Renal pelvis (tissue), 12 donors: Measurements from ENCODE around the gene NTMT2. TPM values are rescaled to one million over a fixed set of nuclear protein-coding genes. Genes with fewer than 3 reads are reported as not detected.
A peak's percentile ranks its signal among the peaks of the same experiment; 100 is the strongest.
"Not testable (repeated sequence)": the region's sequence is repeated elsewhere in the genome, so short reads cannot be mapped to it uniquely, and the experiment has no call there.

Experiments
- DNase-seq: peaks from one replicate; pipeline ENCODE4 v3.0.0-alpha.2; 2013
- long read RNA-seq, 16 experiments: transcript quantifications; one replicate each; lab custom pipeline, GENCODE V29; 2026
- polyA plus RNA-seq, 3 donors: library from polyadenylated mRNA; unstranded; fragments of 120-200 nt; gene quantifications; one replicate each; pipeline ENCODE4 v1.2.1, GENCODE V29; 2013; ENCODE audit not compliant: insufficient read length in 3 of 3

NTMT2 gene
- under 1 TPM in 1 of 3 donors, not detected in 2; 0.11 TPM for polyA plus RNA-seq
- long read RNA-seq, donor 1 = 0 reads
- long read RNA-seq, donor 2 = 0 reads
- long read RNA-seq, donor 3 = 0 reads
- long read RNA-seq, donor 4 = 0 reads
- long read RNA-seq, donor 5 = 0 reads
- long read RNA-seq, donor 6 = 0 reads
- long read RNA-seq, donor 7 = 0 reads
- long read RNA-seq, donor 8 = 0 reads
- long read RNA-seq, donor 9 = 0 reads
- long read RNA-seq, donor 10 = 0 reads
- long read RNA-seq, donor 11 = 0 reads
- long read RNA-seq, donor 12 = 0 reads
- long read RNA-seq, donor 13 = 0 reads
- long read RNA-seq, donor 14 = 0 reads
- long read RNA-seq, donor 15 = 0 reads
- long read RNA-seq, donor 16 = 0 reads

DNA sequence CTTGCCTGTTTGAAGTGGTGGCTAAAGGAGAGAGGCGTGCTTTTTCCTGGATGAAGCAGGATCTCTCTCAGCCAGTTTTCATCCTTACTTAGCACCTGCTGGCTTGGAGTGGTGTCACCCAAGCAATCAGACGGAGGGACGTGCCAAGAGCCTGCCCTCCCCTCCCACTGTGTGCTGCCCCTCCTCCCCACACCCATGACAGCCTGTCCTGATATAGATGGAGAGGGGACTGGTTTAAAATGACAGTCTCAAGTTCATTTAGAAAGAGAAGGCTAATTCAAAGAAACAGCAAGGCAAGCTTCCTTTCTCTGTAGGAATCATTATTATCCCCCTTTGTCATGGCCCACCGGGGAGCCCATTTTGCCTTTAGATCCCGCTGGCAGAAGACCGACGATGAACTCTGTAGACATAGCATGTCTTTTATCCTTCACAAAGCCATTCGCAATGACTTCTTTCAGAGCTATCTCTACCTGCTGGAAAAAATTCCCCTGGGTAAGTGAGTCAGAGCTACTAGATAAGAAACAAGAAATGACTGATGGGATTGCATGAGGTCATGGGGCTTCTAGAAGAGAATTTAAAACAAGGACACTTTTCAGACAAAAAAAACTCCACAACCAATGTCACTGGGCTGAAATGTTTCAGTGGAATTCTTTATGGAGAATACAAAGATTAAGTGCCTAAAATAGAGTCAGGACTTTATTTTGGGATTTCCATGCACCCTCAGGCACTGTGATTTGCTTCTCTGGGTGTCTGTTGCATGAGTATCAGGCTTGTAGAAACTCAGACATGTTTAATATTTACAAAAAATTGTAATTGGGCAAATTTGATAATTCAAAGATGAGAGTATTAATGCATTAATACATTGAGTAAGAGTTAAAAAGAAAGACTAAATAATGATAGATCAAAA lies at the start of gene NTMT2:
NTMT2 (plus strand) TSS at position 190 of the 907 bp plus-strand sequence; CDS start at position 339, 149 bp downstream.
- no peak for DNase-seq

DNA sequence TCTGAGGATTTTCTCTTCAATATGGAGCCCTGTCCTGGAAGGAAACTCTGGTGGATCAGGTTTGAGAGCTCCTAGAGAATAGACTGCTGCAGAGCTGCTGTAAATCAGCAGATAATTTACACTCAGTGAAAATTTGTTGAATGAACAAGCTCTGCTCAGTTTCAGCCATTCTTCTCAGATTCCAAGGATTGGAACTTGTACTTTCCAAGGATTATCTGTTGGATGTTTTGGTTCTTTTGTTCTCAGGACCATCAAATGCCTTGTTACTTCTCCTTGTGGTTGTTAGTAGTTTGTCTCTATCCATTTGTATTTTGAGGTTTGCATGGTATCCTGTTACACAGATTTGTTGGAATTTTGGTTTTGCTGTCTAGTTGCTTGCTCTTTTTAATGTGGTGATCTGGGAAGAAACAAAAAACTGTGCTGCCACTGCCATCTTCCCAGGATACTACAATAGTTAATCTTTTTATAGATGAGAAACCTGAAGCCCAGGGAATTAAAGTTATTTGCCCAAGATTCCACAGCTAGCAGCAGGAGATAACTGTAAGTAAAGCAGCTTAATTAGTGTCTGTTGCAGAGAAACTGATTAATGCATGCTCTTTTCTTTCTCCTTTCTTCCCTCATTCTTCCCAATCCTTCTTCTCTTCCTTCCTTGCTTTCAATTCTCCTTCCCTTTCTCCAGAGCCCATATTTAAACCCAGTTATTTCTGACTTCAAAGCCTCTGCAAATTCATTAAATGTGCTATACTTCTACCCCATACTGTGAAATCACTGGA lies 49.6 kb upstream of the NTMT2 start:
- no peak for DNase-seq

DNA sequence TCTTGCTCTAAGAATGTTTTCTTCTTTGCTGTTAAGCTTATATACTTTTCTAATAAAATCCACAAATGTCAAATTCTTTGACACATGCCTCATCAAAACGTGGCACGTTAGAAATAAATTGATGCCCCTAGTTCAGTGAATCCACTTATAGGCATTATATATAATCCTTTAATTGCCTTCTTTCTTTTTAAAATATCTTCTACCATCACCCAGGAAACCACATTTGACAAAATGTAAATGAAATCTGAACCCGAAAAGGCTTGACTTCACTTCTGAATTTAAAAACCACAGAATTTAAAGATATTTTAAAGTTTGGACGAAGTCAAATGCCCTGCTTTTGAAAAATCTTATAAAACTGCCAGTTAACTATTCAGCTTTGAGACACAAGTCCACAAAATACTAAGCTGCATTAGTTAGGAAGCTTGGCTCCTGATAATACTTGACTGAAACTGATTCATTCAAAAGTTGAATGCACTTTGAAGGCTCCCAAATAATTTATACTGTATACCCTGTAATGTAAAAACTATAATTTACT lies 48.9 kb upstream of the NTMT2 start:
- no peak for DNase-seq

DNA sequence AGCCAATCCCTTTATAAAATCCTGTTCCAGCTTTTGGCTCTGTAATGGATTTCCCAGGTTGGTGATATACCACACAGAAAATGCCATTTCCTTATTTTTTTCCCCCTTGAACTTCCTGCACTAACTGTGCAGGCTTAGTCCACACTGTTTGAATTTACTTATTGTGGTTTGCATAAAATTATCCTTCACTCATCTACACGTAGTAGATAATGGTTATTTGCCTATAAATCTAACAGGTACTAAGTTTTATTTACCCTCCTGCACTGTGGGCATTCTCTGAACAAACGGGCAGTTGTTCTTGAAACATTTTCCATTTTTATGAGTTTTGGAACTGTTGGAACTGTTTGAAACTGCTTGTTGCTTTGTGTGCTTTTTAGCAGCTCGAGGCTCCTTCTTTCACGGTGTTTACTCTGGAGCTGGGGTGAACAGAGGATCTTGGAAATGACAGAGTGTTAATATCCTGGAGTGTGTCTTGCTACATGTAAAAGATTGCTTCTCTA lies 48.3 kb upstream of the NTMT2 start:
- DNase-seq = no peak

DNA sequence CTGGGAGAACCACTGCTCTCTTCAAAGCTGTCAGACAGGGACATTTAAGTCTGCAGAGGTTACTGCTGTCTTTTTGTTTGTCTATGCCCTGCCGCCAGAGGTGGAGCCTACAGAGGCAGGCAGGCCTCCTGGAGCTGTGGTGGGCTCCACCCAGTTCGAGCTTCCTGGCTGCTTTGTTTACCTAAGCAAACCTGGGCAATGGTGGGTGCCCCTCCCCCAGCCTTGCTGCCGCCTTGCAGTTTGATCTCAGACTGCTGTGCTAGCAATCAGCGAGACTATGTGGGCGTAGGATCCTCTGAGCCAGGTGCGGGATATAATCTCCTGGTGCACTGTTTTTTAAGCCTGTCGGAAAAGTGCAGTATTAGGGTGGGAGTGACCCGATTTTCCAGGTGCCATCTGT lies 32.6 kb upstream of the NTMT2 start:
- not testable (repeated sequence) for DNase-seq

DNA sequence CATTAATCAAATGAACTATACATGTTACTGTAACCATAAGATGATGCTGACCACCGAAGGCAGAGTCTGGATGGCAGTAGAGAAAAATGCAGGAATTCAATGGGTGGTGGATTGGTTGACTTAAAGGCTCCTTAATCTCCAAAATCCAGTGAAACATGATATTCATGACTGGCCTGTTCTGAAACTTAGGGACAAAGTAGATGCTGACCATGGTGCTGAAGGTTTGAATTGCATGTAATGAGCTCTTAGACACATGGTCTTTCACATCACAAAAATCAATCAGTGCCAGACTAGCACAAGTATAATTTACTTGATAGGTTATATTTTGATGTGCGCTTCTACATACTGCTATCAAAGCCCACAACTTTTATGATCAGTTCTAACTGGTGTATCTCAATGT lies 30.9 kb upstream of the NTMT2 start:
- DNase-seq = peak; percentile 46

GRCh38 chr1:170122366-170122765 lies 23.4 kb upstream of the NTMT2 start:
- DNase-seq = no peak

DNA sequence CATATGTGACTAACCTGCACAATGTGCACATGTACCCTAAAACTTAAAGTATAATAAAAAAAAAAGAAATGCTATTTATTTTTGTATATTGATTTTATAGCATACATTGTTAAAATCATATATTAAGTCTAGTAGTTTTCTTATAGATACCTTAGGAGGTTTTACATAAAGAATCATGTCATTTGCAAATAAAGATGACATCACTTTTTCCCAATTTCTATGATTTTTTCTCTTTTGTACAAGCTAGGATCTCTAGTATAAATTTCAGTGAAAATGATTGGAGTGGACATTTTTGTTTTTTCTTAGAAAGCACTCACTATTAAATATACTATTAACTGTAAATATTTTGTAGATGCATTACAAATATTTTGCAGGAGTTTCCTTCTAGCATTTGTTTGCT lies 20.5 kb upstream of the NTMT2 start:
- DNase-seq = no peak

DNA sequence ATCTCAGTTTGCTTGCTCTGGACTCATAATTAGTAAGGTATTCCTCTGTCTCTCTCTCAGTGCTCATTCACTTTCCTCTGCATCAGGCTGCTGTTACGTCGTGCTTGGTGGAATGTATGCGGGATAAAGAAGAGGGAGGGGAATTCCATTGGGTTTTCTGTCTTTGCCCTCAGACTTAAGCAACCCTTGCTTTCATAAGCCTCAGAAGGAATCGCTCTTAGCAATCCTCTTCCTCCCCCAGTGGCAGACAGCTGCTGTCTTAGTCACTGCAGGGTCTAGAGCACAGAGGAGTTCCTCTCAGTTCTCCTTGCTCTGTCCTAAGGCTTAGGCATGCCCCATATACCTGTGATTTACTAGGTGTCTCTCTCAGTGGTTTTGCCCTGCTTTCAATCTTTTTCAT lies 19.1 kb upstream of the NTMT2 start:
- peak; percentile 35 for DNase-seq

GRCh38 chr1:170131450-170131849 lies 14.3 kb upstream of the NTMT2 start:
- DNase-seq = no peak

GRCh38 chr1:170131984-170132383 lies 13.8 kb upstream of the NTMT2 start:
- no peak for DNase-seq

DNA sequence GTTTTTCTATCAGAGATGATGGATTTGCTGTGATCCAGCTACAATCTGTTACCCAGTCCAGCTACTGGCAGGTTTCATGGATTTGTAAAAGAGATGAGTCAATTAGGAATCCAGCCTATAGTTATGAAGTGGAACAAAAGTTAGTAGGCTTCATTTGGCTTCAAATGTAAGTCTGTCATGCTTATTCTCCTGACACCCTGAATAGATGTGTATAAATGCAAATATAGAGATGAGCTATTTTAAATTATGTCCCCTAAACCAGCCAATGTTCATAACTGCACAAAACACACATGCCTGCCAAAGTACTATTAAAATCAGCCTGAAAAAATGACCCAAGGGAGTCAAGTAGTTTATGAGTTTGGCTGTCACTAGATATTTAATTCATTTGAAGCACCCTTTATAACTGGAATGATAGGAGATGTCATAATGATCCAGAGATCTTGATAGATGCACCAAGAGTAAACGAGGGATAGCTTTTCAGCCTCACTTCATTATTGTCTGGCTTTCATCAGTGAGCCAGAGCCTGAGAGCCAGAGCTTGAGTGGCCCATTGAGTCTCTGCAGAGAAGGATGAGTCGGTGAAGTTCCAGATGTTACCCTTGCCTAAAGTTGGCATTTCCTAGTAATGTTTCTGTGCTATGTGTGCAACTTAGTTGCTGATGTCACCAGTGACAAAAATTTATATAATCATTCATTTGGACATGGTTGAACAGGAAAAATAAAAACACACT lies 11.8 kb upstream of the NTMT2 start:
- no peak for DNase-seq

- DNase-seq = peak; percentile 27
Observed at GRCh38 chr1:170134521-170134920, 11.2 kb upstream of the NTMT2 start.

DNA sequence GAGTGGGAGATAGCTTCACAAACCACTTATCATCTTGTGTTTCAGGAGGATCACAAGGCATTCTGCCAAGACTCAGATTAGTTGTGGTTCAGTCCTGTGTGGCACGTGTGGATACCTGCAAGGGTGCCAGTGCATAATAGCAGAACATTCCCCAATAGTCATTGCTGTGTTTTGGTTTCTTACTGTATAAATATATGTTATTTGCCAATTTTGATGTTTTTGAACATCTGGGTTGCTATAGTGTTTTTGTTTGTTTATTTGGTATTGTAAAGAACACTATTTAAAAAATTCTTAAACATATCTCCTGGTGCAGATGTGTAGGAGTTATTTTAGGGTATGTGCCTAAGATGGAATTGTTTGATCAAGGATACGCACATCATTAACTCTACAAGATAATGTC lies 5.4 kb upstream of the NTMT2 start:
- DNase-seq = no peak

- DNase-seq = no peak
Observed at GRCh38 chr1:170145061-170145460, 698 bp upstream of the NTMT2 start.

GRCh38 chr1:170146720-170147263 lies 1.0 kb downstream of the NTMT2 start:
- no peak for DNase-seq

GRCh38 chr1:170149241-170149640 lies 3.5 kb downstream of the NTMT2 start:
- no peak for DNase-seq

- no peak for DNase-seq
Observed at GRCh38 chr1:170150016-170150415, 4.3 kb downstream of the NTMT2 start.

DNA sequence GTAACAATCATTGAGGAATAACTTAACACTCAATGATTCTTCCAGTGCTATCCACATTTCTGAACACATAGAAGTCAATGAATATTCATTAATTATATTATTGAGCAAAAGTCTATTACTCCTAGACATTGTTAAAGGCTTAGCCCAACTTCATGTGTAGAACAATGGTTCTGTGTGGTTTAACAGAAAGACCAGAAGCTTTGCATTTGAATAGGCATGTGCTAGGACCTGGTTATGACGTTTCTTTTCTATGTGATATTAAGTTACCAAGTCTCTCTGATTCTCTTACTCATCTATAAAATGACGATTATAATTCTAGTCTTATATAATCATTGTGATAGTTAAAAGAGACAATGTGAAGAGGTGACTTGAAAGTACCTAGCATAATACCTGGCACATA lies 5.2 kb downstream of the NTMT2 start:
- DNase-seq = no peak

DNA sequence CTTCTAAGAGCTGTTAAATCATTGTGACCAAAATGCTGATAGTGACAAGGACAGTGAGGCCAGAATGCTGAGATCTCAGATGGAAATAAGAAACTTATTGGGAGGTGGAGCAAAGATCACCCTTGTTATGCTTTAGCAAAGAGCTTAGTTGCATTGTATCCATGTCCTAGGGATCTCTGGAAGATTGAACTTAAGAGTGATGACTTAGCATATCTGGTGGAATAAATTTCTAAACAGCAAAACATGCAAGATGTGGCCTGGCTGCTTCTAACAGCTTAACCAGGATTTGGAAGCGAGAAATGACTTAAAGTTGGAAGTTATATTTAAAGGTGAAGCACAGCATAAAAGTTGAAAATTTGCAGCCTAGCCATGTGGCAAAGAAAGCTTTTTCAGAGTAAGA lies 7.7 kb downstream of the NTMT2 start:
- DNase-seq = no peak

- no peak for DNase-seq
Observed at GRCh38 chr1:170155055-170155454, 9.3 kb downstream of the NTMT2 start.
